ENCODE results near the gene PYDC1. TPM values are rescaled to one million over a fixed set of nuclear protein-coding genes. Genes with fewer than 3 reads are reported as not detected.

The PYDC1 gene
- total and polyA plus RNA-seq, 10 of the 15 experiments (the other 5 are each of a cell fraction or from before 2014, with no cell fraction given), result not detected

DNA sequence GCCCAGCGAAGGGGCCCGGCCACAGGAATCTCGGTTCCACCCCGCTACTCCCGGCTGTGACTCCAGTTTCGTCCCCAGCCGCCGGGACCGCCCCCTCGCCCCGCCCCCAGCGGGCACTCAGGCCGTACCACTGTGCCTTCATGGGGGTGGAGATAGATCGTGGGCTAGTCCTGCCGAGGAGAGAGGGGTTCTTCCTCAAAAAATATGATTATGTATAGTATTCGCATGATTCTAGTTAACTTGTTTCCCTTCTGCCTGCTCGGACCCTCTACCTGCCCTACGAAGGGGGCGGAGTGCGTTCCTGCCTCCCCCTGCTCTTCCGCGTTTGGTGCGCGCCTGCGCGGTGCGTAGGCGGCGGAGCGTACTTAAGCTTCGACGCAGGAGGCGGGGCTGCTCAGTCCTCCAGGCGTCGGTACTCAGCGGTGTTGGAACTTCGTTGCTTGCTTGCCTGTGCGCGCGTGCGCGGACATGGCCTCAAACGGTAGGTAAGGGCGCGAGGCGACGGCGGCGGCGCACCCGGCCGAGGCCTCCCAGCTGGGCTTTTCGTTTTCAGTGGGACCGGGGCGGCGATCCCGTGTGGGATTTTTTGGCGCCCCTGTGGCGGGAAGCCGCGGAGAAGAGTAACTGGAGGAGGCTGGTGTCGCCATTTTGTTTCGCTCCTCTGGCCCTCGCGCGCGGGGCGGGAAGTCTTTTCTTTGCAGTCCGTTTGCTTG is 37.0 kb downstream of the PYDC1 start, which contains the start of gene FUS (continued):
- TF ChIP-seq, protein P1, sequence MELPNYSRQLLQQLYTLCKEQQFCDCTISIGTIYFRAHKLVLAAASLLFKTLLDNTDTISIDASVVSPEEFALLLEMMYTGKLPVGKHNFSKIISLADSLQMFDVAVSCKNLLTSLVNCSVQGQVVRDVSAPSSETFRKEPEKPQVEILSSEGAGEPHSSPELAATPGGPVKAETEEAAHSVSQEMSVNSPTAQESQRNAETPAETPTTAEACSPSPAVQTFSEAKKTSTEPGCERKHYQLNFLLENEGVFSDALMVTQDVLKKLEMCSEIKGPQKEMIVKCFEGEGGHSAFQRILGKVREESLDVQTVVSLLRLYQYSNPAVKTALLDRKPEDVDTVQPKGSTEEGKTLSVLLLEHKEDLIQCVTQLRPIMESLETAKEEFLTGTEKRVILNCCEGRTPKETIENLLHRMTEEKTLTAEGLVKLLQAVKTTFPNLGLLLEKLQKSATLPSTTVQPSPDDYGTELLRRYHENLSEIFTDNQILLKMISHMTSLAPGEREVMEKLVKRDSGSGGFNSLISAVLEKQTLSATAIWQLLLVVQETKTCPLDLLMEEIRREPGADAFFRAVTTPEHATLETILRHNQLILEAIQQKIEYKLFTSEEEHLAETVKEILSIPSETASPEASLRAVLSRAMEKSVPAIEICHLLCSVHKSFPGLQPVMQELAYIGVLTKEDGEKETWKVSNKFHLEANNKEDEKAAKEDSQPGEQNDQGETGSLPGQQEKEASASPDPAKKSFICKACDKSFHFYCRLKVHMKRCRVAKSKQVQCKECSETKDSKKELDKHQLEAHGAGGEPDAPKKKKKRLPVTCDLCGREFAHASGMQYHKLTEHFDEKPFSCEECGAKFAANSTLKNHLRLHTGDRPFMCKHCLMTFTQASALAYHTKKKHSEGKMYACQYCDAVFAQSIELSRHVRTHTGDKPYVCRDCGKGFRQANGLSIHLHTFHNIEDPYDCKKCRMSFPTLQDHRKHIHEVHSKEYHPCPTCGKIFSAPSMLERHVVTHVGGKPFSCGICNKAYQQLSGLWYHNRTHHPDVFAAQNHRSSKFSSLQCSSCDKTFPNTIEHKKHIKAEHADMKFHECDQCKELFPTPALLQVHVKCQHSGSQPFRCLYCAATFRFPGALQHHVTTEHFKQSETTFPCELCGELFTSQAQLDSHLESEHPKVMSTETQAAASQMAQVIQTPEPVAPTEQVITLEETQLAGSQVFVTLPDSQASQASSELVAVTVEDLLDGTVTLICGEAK (IDR thresholded peaks at IDR 0.05; ENCODE audit: borderline replicate concordance), result peak; percentile 31; the same call in 1 of the 2 replicates
- TF ChIP-seq IKZF2 (IDR thresholded peaks at IDR 0.05), result peak in 1 of 2 experiments; percentile 85; a peak in 2 of 4 replicates
- TF ChIP-seq, protein P2, sequence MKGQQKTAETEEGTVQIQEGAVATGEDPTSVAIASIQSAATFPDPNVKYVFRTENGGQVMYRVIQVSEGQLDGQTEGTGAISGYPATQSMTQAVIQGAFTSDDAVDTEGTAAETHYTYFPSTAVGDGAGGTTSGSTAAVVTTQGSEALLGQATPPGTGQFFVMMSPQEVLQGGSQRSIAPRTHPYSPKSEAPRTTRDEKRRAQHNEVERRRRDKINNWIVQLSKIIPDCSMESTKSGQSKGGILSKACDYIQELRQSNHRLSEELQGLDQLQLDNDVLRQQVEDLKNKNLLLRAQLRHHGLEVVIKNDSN (IDR thresholded peaks at IDR 0.05; ENCODE audit: borderline replicate concordance, extremely low read length, insufficient read depth, low read depth, low read length), result no peak
- TF ChIP-seq GATAD2B (conservative IDR thresholded peaks at IDR 0.05; ENCODE audit: low read depth), result 0 out of 2 replicates have a peak, but pooled peaks have one; percentile 36
- TF ChIP-seq MTA3 (IDR thresholded peaks at IDR 0.05; ENCODE audit: borderline replicate concordance, low read length), result no peak
- TF ChIP-seq CHD4 (IDR thresholded peaks at IDR 0.05), result no peak
- TF ChIP-seq WRNIP1 (IDR thresholded peaks at IDR 0.05; ENCODE audit: borderline replicate concordance, low read depth, low read length), result no peak
- TF ChIP-seq TBL1XR1 (IDR thresholded peaks at IDR 0.05; ENCODE audit: low read depth, low read length), result peak; percentile 14; the same call in 1 of the 2 replicates
- peak; percentile 93 for TF ChIP-seq NBN (IDR thresholded peaks at IDR 0.05)
- TF ChIP-seq PAX8 (IDR thresholded peaks at IDR 0.05), result no peak
- TF ChIP-seq, protein P3, sequence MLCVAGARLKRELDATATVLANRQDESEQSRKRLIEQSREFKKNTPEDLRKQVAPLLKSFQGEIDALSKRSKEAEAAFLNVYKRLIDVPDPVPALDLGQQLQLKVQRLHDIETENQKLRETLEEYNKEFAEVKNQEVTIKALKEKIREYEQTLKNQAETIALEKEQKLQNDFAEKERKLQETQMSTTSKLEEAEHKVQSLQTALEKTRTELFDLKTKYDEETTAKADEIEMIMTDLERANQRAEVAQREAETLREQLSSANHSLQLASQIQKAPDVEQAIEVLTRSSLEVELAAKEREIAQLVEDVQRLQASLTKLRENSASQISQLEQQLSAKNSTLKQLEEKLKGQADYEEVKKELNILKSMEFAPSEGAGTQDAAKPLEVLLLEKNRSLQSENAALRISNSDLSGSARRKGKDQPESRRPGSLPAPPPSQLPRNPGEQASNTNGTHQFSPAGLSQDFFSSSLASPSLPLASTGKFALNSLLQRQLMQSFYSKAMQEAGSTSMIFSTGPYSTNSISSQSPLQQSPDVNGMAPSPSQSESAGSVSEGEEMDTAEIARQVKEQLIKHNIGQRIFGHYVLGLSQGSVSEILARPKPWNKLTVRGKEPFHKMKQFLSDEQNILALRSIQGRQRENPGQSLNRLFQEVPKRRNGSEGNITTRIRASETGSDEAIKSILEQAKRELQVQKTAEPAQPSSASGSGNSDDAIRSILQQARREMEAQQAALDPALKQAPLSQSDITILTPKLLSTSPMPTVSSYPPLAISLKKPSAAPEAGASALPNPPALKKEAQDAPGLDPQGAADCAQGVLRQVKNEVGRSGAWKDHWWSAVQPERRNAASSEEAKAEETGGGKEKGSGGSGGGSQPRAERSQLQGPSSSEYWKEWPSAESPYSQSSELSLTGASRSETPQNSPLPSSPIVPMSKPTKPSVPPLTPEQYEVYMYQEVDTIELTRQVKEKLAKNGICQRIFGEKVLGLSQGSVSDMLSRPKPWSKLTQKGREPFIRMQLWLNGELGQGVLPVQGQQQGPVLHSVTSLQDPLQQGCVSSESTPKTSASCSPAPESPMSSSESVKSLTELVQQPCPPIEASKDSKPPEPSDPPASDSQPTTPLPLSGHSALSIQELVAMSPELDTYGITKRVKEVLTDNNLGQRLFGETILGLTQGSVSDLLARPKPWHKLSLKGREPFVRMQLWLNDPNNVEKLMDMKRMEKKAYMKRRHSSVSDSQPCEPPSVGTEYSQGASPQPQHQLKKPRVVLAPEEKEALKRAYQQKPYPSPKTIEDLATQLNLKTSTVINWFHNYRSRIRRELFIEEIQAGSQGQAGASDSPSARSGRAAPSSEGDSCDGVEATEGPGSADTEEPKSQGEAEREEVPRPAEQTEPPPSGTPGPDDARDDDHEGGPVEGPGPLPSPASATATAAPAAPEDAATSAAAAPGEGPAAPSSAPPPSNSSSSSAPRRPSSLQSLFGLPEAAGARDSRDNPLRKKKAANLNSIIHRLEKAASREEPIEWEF (IDR thresholded peaks at IDR 0.05; ENCODE audit: insufficient replicate concordance, low read depth, low read length), result no peak
- TF ChIP-seq SIX5 (IDR thresholded peaks at IDR 0.05; ENCODE audit: low read depth, low read length, severe bottlenecking), result peak; percentile 35
- TF ChIP-seq ZNF274 (IDR thresholded peaks at IDR 0.05; ENCODE audit: insufficient read depth, insufficient read length), result no peak
- TF ChIP-seq, protein P4, sequence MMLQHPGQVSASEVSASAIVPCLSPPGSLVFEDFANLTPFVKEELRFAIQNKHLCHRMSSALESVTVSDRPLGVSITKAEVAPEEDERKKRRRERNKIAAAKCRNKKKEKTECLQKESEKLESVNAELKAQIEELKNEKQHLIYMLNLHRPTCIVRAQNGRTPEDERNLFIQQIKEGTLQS (IDR thresholded peaks at IDR 0.05; ENCODE audit: borderline replicate concordance, extremely low read depth, low read depth, low read length), result no peak
- TF ChIP-seq CREB1 (IDR thresholded peaks at IDR 0.05; ENCODE audit: low read depth), result peak; percentile 63
- TF ChIP-seq, protein P5, sequence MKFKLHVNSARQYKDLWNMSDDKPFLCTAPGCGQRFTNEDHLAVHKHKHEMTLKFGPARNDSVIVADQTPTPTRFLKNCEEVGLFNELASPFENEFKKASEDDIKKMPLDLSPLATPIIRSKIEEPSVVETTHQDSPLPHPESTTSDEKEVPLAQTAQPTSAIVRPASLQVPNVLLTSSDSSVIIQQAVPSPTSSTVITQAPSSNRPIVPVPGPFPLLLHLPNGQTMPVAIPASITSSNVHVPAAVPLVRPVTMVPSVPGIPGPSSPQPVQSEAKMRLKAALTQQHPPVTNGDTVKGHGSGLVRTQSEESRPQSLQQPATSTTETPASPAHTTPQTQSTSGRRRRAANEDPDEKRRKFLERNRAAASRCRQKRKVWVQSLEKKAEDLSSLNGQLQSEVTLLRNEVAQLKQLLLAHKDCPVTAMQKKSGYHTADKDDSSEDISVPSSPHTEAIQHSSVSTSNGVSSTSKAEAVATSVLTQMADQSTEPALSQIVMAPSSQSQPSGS (IDR thresholded peaks at IDR 0.05; ENCODE audit: low read length), result peak; percentile 15; the same call in 1 of the 2 replicates
- peak; percentile 99 for TF ChIP-seq HDAC6 (IDR thresholded peaks at IDR 0.05; ENCODE audit: unreplicated experiment)
- TF ChIP-seq RCOR1 (conservative IDR thresholded peaks at IDR 0.05; ENCODE audit: low read depth, low read length), result no peak

Measured in GM12878 (cell line).